Epithelial cell of esophagus (primary cell): ENCODE data around the gene NCF4.

ENCODE experiments used
- DNase-seq: peaks from one replicate; pipeline ENCODE4 v3.0.0; 2010; ENCODE audit warnings: low read depth
- H3K4me3 ChIP-seq: 2 replicates; pipeline ENCODE4 v1.5.1; 2011; ENCODE audit warnings: mild to moderate bottlenecking, low read length, control low read depth
- CTCF ChIP-seq: IDR thresholded peaks from 2 replicates; pipeline ENCODE4 v1.5.1; 2011; ENCODE audit warnings: low read depth, mild to moderate bottlenecking, low read length, control low read depth, inconsistent platforms; ENCODE audit not compliant: insufficient read depth; ENCODE audit errors: missing control alignments

Gene NCF4

GRCh38 chr22:36864454-36865215 is 3.8 kb downstream of the NCF4 start:
- H3K4me3 ChIP-seq: no peak overlapping the region
- DNase-seq: no peak
- no peak for TF ChIP-seq CTCF

DNA sequence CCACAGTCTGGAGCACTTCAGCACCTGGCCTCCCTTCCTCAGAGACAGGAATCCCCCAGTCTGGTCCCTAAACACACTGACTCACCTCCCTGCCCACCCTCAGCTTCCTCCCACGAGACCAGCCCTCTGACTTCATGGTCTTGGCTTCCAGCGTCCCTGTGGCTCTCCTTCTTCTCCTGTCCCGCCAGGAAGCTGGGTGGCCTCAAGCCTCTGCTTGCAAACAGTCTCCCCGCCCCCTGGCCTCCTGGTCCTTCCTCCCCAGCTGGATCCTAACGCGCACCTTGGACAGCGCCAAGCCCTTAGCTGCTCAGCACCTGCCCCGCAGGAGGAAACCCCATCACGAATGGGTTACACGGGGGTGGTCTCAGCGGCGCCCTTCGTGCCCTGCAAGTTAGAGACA is 4.5 kb downstream of the NCF4 start:
- no peak for TF ChIP-seq CTCF
- DNase-seq: peak; percentile 57
- H3K4me3 ChIP-seq: no peak overlapping the region

DNA sequence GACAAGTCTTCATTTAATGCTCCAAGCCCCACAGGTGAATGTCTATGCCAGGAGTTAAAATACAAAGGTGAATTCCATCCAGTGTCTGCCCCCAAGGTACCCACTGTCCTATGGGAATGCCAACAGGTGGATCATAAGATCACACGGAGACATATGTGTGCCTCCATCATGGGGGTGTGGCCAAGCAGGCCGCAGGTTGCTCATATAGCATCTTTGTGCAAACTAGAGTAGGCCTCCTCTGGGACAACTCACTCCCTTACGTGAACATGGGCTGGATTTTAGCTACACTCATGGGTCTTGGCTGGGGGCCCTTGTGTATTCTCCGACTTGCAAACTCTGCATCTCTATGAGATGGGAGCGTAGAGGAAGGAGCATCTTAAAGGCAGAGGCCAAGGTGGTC is 6.9 kb downstream of the NCF4 start:
- TF ChIP-seq CTCF: no peak
- DNase-seq: no peak
- H3K4me3 ChIP-seq: no peak overlapping the region

DNA sequence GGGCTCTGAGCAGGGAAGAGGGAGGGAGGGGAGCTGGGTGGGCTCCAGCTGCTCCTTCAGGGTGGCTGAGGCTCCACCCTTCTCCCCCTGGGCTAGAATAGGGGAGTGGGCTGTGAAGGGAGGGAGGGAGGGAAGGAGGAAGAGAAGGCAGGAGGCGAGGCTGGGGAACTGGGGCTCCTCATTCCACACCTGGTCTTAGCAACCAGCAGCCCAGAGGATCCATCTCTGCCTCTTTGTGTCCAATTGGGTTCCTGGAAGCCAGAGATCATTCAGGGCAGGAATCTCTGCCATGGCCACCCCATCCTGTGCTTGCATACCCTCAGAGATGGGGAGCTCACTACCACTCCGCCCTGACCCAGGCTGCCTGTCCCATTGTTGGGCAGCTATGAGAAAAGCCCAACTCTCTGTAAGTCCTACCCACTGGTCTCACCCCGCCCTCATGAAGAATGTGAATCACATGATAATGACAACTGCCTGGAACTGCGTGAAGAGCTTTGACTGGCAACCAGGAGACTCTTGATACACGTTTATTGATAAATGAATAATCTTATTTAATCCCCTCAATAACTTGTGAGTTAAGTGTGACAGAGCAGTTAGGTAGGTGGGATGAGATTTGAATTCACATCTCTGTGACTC is 7.9 kb downstream of the NCF4 start:
- TF ChIP-seq CTCF: no peak
- H3K4me3 ChIP-seq: no peak overlapping the region
- no peak for DNase-seq

DNA sequence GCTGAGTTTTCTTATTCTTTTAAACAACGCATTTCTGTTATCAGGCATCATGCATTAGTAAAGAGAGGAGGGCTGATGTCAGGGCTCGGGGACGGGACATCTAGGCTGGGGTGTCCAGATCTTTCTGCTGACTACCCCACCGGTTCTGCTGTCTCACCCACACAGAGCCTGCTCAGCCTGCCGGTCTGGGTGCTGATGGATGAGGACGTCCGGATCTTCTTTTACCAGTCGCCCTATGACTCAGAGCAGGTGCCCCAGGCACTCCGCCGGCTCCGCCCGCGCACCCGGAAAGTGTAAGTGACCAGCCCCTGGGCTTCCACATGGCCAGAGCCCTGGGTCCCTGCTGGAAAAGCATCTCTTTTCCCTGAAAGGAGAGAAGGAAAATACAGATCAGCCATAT is 9.4 kb downstream of the NCF4 start:
- DNase-seq: peak; percentile 91
- no peak for TF ChIP-seq CTCF
- no peak overlapping the region for H3K4me3 ChIP-seq

DNA sequence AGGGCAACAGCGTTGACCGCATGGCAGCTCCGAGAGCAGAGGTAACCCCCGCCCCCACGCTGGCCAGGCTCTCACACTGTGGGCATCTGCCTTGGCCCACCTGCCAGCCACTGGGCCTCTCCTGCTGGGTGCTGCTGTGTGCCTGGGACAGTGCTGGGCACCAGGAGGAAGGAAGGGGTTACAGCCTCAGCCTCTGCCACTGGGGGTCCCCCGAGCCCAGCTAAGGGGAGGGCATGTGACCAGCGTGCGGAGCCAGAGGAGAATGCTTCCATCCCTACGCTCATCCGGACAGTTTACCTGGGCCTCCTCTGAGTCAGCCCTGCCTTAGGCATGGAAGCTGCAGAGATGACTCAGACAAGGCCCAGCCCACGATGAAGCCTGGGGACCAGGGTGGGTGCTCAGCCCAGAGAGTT is 10.9 kb downstream of the NCF4 start:
- no peak overlapping the region for H3K4me3 ChIP-seq
- no peak for TF ChIP-seq CTCF
- peak; percentile 89 for DNase-seq

GRCh38 chr22:36872084-36872483 is 11.3 kb downstream of the NCF4 start:
- no peak overlapping the region for H3K4me3 ChIP-seq
- no peak for DNase-seq
- TF ChIP-seq CTCF: no peak
